ENCODE results near the gene RBM38. TPM values are rescaled to one million over a fixed set of nuclear protein-coding genes. Genes with fewer than 3 reads are reported as not detected.

Gene RBM38
- total and polyA plus RNA-seq, 2 of the 4 experiments (the other 2 are of a cell fraction), result 5.2 to 11.9 TPM

- 40% methylated on average over 1 of the region's 10 CpGs; no CpG with 5 or more reads in 1 of the 2 experiments for WGBS, 2 experiments (ENCODE audit: extremely low coverage in 2 of 2, insufficient read length in 1 of 2)
- Histone ChIP-seq H3K9me1 (ENCODE audit: insufficient read depth, low read length) (no peaks in the 10 kb centered on the region), H2BK15ac (ENCODE audit: low read depth, low read length) (no peak overlapping the region), H3K27ac (ENCODE audit: insufficient read depth, low read length) (no peak overlapping the region), H4K20me1 (ENCODE audit: insufficient read depth, low read length) (no peaks in the 10 kb centered on the region), H2AK5ac (ENCODE audit: low read depth, low read length) (no peak overlapping the region), H3K9ac (ENCODE audit: low read depth, low read length) (no peak overlapping the region), H3K4me2 (ENCODE audit: low read depth, low read length) (no peak overlapping the region), H3K4me3 (ENCODE audit: insufficient read depth, low read depth, low read length) (no peak overlapping the region), H3K4ac (ENCODE audit: low read depth, low read length) (no peak overlapping the region), H3K14ac (replicated peaks; ENCODE audit: low read depth, low read length) (no peak overlapping the region), H3K4me1 (ENCODE audit: control insufficient read depth, insufficient read depth, low read length) (no peaks in the 10 kb centered on the region), H4K5ac (ENCODE audit: low read depth, low read length) (no peak overlapping the region), H2BK120ac (ENCODE audit: low read depth, low read length) (no peak overlapping the region), H3K9me3 (ENCODE audit: control insufficient read depth, insufficient read depth, low read length) (peaks cover 6% of the 10 kb centered on the region; the same call in 1 of the 2 replicates), H4K8ac (ENCODE audit: low read depth in 2 of 2, low read length in 2 of 2) (no peak overlapping the region), H3K27me3 (ENCODE audit: control insufficient read depth, insufficient read depth, low read length) (peaks cover 5% of the 10 kb centered on the region), H3K36me3 (ENCODE audit: control insufficient read depth, insufficient read depth, low read length) (no peaks in the 10 kb centered on the region), H3K23ac (ENCODE audit: low read depth, low read length) (no peak overlapping the region), H2AK9ac (replicated peaks; ENCODE audit: low read depth, low read length, poor library complexity) (no peak overlapping the region), H2BK5ac (ENCODE audit: low read depth, low read length, poor library complexity, severe bottlenecking) (no peak overlapping the region), H3K18ac (ENCODE audit: low read depth, low read length) (no peak overlapping the region), H3K79me1 (ENCODE audit: low read depth in 1 of 2, low read length in 2 of 2) (no peaks in the 10 kb centered on the region), H3K56ac (ENCODE audit: extremely low read depth, insufficient read depth, low read length) (no peak overlapping the region), H2BK20ac (ENCODE audit: low read depth, low read length) (no peak overlapping the region), H4K91ac (ENCODE audit: insufficient read depth, low read depth, low read length) (no peak overlapping the region), H2AFZ (replicated peaks; ENCODE audit: low read length, poor library complexity) (no peak overlapping the region)
- in situ Hi-C loops (cut with MboI; ENCODE audit: low sequenced_read_pairs) (no loop called here), intact Hi-C loops (cut with micrococcal nuclease) (no loop called here), dilution Hi-C loops (cut with HindIII; ENCODE audit: low sequenced_read_pairs, unreplicated experiment) (no loop called here)
- ATAC-seq (ENCODE audit: low read depth) (no peak), DNase-seq (no peak)
- TF ChIP-seq CTCF (conservative IDR thresholded peaks at IDR 0.05; ENCODE audit: low read depth, low read length) (no peak), POLR2A (IDR thresholded peaks at IDR 0.05; ENCODE audit: low read depth, low read length) (no peak), MXI1 (IDR thresholded peaks at IDR 0.05; ENCODE audit: borderline replicate concordance, low read depth, low read length) (no peak), RAD21 (IDR thresholded peaks at IDR 0.05; ENCODE audit: low read length) (no peak), BHLHE40 (IDR thresholded peaks at IDR 0.05; ENCODE audit: low read depth, low read length) (no peak), USF2 (IDR thresholded peaks at IDR 0.05; ENCODE audit: low read depth, low read length) (no peak), RCOR1 (IDR thresholded peaks at IDR 0.05; ENCODE audit: insufficient replicate concordance, low read length) (no peak), SMC3 (IDR thresholded peaks at IDR 0.05; ENCODE audit: low read depth, low read length) (no peak), FOS (IDR thresholded peaks at IDR 0.05; ENCODE audit: low read depth, low read length) (no peak)
- ChIA-PET POLR2A (ENCODE audit: unreplicated experiment) (no interaction called here), CTCF (no interaction called here)
- BruUV-seq (replicated peaks), result no TSS peak
Observed at GRCh38 chr20:57435105-57435497, 43.9 kb downstream of the RBM38 start.

All from IMR-90 (cell line).